ENCODE measurements around the gene AJUBA.
"Not testable (repeated sequence)": the region's sequence is repeated elsewhere in the genome, so short reads cannot be mapped to it uniquely, and the experiment has no call there.

The AJUBA gene

DNA sequence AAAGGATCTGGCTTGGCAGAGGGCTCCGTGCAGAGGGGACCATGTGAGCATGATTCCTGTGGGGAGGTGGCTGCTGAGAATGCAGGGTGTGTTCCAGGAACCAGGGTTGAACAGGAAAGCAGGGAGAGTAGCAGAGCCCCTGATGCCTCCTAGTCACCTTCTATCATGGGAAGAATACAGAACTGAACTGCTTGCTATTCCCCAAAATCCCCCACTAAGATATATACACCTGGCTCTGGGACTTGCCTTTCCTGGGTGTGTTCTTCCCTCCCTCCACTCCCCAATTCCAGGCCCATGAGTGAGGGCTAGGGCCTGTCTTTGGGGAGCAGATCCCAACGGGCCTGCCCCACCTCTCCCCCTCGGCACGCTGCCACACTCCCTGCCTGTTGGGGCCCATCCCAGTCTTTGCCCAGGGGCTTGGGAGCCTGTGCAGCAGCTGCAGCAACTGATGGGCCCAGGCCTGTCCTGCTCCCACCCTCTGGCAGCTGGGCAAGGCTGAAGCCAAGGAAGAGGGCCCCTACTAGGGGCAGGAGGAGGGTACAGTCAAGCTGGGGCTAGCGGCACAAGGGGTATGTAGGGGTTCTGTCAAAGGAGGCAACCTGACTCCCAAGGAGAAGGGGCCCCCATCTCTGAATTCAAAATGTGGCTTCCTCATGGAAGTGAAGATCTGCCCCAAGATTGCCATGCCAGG is 3.2 kb downstream of the AJUBA start:
- no peak for DNase-seq

- DNase-seq = no peak
These were observed 3.9 kb downstream of the AJUBA start for GRCh38 chr14:22978487-22978837.

- peak; percentile 43 to 73 for DNase-seq
These were observed 4.5 kb downstream of the AJUBA start for GRCh38 chr14:22977684-22978486.

DNA sequence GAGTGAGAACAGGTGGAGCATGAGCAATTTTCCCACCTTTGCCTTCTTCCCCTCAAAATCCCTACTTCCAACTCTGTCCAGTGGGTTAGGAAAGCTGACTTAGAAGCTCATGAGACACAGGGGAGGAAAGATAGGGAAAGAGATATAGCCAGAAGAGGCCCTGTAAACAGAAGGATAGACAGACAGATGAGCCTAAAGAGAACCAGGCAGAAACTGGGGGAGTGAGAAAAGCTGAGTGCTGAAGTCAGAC is 5.0 kb downstream of the AJUBA start:
- no peak for DNase-seq

DNA sequence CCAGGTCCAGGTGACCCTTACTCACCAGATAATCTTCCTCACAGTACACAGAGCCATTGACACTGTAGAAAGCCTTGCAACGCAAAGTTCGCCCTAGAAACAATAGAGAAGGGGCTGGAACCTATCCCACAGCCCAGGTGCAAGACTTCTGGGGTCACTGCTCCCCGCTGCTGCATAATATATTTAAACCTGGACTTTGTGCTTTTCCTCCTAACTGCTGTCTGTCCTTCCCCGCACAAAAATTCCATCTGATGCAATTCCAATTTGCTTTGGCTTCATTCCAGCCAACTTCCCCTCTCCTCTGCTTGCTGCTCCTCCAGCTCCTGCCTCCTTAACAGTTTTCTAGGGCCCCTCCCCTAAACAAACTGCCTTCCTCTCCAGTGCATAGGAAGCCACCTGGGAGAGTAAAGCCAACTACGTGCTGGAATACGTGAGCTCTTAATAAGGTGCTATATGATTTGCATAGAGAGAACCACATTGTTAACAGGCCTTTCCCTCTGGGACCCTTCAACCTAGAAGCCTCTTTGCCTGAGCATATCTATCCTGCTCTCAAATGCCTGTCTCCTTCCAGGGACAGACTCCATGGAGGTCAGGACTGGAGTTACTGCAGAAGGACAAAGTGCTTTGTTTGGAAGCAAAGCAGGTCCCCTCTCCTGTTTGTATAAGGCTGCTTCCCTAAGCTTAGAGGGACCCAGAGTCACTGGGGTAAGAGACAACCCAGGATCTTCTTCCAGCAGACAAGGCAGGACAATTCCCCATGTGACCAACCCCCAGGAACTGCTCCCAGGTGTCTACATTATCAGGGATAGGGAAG is 5.5 kb downstream of the AJUBA start:
- DNase-seq = no peak

- DNase-seq = peak in 1 of 2 experiments; percentile 19
These were observed 7.6 kb downstream of the AJUBA start for GRCh38 chr14:22974530-22975313.

DNA sequence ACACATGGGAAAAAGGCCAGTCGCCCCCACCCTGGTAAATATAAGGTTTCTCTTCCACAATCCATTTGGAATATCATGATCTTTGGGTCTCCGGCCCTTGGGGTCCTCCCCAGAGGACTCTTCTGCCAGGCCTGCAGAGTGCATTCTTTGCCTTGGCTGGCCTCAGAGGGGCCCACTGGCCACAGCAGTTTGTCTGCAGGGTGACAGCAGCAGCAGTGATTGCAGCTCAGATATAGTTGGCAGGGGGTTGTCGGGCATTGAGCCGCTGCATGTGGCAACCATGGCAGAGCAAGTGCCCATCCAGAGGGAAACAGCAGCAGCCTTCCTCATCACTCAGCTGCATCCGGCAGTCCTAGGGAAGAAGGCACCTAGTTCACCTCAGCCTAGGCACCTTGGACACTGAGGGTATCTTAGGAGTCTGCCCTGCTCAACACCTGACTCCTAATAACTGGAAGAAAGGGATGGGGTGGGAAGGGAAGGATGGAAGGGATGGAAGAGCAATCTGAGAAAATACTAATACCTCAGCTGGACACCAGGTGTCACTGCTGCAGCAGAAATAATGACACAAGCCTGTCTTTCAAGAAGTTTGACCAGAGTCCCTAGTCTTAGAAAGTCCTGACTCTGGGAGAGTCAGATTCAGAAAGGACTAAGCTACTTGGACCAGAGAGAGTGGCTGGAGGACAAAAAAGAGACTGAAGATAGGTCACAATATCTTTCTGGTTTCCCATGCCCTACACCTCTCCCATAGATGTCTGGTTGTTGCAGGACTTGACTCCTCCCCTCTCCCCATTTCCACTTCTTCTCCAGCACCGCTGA is 8.9 kb downstream of the AJUBA start:
- peak; percentile 48 to 74 for DNase-seq

GRCh38 chr14:22972313-22972930 is 9.9 kb downstream of the AJUBA start:
- no peak for DNase-seq

DNA sequence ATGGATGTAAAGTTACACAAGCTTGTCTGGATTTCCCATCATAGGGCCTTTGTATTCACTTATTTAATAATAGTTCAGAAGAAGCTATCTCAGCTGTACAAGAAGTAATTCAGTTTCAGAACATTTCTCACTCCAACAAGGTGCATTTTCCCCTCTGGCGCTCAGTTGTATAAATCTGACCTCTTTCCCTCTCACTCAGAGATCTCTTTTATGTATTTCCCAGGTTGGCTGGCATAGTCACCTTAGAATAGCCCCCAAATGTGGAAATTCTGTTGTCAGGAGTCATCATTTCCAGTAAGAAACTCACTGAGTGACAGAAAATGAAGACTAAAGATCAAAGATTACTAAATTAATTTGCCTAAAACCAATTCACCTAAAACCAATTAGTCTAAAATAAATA is 11.2 kb downstream of the AJUBA start:
- no peak for DNase-seq

- no peak for DNase-seq
These were observed 15.5 kb downstream of the AJUBA start for GRCh38 chr14:22966783-22967269.

- not testable (repeated sequence) for DNase-seq
These were observed 16.2 kb downstream of the AJUBA start for GRCh38 chr14:22965916-22966782.

DNA sequence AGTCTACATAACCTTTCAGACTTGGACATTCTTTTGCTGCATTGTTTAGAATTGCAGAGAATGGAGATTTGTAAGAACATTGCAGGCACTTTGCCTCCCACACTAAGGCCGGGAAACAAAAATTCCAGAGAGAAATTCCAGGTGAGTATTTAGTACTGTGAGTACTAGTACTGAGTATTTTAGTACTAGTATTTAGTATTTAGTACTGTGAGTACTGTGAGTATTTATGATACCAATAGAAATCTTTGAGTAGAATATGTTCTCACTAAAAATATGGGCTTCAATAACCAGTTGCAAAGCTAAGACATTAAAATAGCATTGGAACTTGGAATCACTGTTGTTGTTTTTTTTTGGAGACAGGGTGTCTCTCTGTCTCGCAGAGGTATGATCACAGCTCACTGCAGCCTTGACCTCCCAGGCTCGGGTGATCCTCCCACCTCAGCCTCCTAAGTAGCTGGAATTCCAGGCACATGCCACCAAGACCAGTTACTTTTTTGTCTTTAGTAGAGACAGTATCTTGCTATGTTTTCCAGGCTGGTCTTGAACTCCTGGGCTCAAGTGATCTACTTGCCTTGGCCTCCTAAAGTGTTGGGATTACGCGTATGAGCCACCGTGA is 20.2 kb downstream of the AJUBA start:
- no peak for DNase-seq

DNA sequence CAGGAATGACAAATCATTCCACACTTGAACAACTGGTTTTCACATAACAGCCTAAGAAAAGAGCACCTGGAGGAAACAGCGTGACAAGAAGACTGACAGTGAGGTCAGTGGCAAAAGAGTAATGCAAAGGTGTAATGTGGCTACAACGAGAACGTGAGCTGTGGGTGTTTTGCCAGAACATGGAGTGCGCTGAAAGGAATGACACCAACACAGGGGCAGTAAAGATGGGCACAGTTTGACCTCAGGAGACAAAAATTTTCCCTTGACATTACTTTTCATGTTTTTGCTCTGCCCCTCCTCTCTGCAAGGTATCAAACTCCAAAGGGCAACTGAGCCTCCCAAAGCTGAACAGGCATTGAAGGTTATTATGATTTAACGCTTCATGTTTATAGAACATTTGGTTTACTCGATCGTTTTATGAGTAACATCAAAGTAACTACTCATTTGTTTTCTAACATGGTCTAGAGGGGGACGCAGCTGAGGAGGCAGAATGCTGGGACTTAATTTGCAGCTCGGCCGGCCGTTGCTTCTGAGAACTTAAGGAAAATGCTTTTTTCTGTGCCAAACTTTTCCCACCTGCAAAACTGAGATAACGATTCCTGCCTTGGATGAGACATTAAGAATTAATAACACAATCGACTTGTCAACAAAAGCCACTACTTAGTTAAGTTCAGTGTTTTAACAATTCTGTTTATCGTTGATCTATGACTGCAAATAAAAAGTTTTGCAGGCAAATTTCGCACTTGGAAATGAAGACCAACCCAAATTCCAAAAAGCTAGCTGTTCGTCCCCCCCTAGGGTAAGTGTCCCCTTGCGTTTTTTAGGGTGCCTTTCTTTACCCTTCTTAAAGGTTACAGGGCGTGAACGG is 26.4 kb downstream of the AJUBA start:
- DNase-seq = no peak

GRCh38 chr14:22952418-22952817 is 29.9 kb downstream of the AJUBA start:
- no peak for DNase-seq

GRCh38 chr14:22951795-22952194 is 30.6 kb downstream of the AJUBA start:
- not testable (repeated sequence) for DNase-seq

- DNase-seq = no peak
These were observed 36.7 kb downstream of the AJUBA start for GRCh38 chr14:22945642-22946041.

DNA sequence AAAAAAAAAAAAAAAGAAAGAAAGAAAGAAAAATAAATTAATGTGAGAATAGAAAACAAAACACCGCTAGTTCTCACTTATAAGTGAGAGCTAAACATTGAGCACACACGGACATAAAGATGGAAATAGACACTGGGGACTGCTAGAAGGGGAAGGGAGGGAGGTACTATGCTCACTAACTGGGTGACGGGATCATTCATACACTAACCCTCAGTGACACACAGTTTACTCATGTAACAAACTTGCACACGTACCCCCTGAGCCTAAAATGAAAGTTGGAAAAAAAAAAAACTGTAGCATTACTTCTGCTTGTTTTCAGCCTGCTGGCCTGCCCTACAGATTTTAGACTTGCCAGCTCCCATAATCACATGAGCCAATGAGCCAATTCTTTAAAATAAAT is 42.7 kb downstream of the AJUBA start:
- DNase-seq = no peak

GRCh38 chr14:22935156-22935555 is 47.2 kb downstream of the AJUBA start:
- DNase-seq = no peak

DNA sequence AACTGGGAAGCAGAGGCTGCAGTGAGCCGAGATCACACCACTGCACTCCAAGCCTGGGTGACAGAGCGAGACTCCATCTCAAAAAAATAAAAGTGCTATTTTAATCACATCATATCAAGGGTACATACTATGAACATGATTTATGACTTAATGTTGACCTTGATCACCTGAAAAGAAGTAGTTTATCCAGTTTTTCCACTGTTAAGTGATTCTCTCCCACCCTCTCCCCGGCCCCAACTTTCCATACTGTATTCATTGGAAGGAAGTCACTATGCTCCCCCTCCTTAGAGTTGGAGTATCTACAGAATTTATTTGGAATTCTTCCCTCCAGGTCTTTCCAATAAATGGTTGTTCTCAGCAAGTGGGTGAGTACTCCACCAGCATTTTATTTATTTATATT is 50.2 kb downstream of the AJUBA start:
- DNase-seq = no peak
